CD4-positive, alpha-beta T cell treated with Interleukin-15 for 4 hours (primary cell): ENCODE measurements around the gene FAM216B.

Experiments
- DNase-seq: peaks from one replicate; pipeline ENCODE4 v3.0.0-alpha.2; 2020; ENCODE audit warnings: low spot score

The FAM216B gene

DNA sequence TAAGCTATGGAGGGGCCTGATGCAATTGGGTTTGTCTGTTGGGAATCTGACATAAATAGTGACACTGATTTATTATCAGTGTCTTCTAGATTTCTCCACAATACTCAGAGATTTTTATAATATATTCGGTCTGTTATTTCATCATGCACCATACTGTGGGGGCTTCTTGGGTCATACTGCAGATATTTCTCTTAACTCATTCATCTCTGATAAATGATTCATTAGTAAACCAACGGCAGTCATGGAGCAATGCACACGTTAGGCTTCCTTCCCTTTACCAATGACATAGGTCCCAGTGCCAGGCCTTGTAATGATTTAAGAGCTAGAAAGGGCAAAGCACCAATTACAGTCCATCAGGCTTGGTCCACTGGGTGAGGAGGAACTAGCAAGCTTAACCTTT lies 53.6 kb downstream of the FAM216B start:
- DNase-seq: no peak

DNA sequence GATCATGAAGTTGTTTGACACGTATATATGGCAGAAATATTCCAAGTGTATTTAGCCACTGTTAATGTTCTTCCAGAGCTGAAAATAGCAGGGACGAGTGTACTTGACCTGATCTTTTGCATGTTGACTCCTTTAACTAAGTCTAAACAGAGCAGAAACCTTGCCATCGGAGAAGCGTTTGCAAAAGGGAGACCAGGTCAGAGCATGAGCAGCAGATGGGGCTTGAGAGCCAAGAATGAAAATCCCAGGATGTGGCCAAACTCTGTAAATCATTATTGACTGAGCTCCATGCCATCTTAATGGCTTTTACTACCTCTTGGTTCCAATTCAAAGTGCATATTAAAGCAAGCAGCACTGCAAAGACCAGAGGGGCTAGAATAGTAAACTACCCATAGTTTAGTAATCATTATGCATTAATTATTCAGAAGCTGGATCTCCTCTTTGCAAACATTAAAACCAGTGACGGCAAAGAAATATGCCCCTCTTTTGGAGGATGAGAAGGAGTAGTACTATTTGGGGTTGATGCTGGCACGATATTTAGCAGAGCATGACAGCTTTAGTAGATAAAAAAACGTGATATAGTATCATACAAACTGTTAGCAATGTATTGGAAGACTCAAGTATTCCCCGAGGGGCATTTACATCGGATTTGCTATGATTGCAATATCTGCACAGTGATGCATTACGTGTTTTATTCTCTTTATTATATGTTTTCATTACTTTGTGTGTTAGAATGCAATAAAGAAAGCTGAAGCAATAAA lies 55.7 kb downstream of the FAM216B start:
- DNase-seq: no peak
